Stimulated activated CD4-positive, alpha-beta T cell treated with anti-CD3 and anti-CD28 coated beads, Interleukin-15, amount 100 ng/mL, for 24 hours (primary cell): ENCODE results near the gene CCDC92B.
"Not testable (repeated sequence)": the region's sequence is repeated elsewhere in the genome, so short reads cannot be mapped to it uniquely, and the experiment has no call there.

Experiments used
- DNase-seq: peaks from one replicate; pipeline ENCODE4 v3.0.0-alpha.2; 2020

CCDC92B gene

GRCh38 chr17:2749058-2749783, at the start of gene CCDC92B:
Gene CCDC92B, minus strand, starts transcription at chr17:2749652. Its CDS starts 14,507 bp downstream, at chr17:2735145.
- DNase-seq, result no peak

- DNase-seq, result no peak
Measured at GRCh38 chr17:2798678-2799077, 49.2 kb upstream of the CCDC92B start.

GRCh38 chr17:2798188-2798587, 48.7 kb upstream of the CCDC92B start:
- DNase-seq, result no peak

- DNase-seq, result no peak
Measured at GRCh38 chr17:2797637-2798036, 48.2 kb upstream of the CCDC92B start.

GRCh38 chr17:2797226-2797625, 47.8 kb upstream of the CCDC92B start:
- DNase-seq, result no peak

- DNase-seq, result peak; percentile 73
Measured at GRCh38 chr17:2796164-2797125, 47.0 kb upstream of the CCDC92B start, which contains the start of gene RAP1GAP2. Gene RAP1GAP2, plus strand, starts transcription at chr17:2796438. Its CDS starts 90 bp downstream, at chr17:2796528.

- DNase-seq, result no peak
Measured at GRCh38 chr17:2795441-2796163, 46.1 kb upstream of the CCDC92B start.

GRCh38 chr17:2794111-2794803, 44.8 kb upstream of the CCDC92B start:
- no peak for DNase-seq

- peak; percentile 73 for DNase-seq
Measured at GRCh38 chr17:2792366-2793169, 43.1 kb upstream of the CCDC92B start.

GRCh38 chr17:2789700-2790099, 40.2 kb upstream of the CCDC92B start:
- DNase-seq, result no peak

GRCh38 chr17:2786176-2786881, 36.9 kb upstream of the CCDC92B start:
- peak; percentile 94 for DNase-seq

- not testable (repeated sequence) for DNase-seq
Measured at GRCh38 chr17:2785376-2785775, 35.9 kb upstream of the CCDC92B start.

- no peak for DNase-seq
Measured at GRCh38 chr17:2784864-2785263, 35.4 kb upstream of the CCDC92B start.

- DNase-seq, result no peak
Measured at GRCh38 chr17:2783310-2784030, 34.0 kb upstream of the CCDC92B start.

- DNase-seq, result no peak
Measured at GRCh38 chr17:2782055-2782454, 32.6 kb upstream of the CCDC92B start.

- DNase-seq, result not testable (repeated sequence)
Measured at GRCh38 chr17:2781598-2781997, 32.1 kb upstream of the CCDC92B start.

GRCh38 chr17:2780931-2781454, 31.5 kb upstream of the CCDC92B start:
- DNase-seq, result no peak

- DNase-seq, result no peak
Measured at GRCh38 chr17:2780256-2780655, 30.8 kb upstream of the CCDC92B start.

- DNase-seq, result no peak
Measured at GRCh38 chr17:2779545-2779944, 30.1 kb upstream of the CCDC92B start.

- DNase-seq, result no peak
Measured at GRCh38 chr17:2778489-2778888, 29.0 kb upstream of the CCDC92B start.
